ENCODE data around the gene TANC1. TPM values are rescaled to one million over a fixed set of nuclear protein-coding genes. Genes with fewer than 3 reads are reported as not detected.

The TANC1 gene
- total RNA-seq, 1 donor from 2014 or later: 84.1 TPM

- Mint-ChIP-seq H3K36me3 (ENCODE audit: low read depth, unreplicated experiment) (peaks cover 10% of the 10 kb centered on the region), H3K4me1 (ENCODE audit: unreplicated experiment) (peaks cover 50% of the 10 kb centered on the region), H3K27ac (ENCODE audit: unreplicated experiment) (peak overlapping the region; percentile 16), H3K27me3 (ENCODE audit: unreplicated experiment) (peaks cover 4% of the 10 kb centered on the region), H3K9me3 (ENCODE audit: unreplicated experiment) (no peaks in the 10 kb centered on the region), H3K4me3 (ENCODE audit: unreplicated experiment) (peak overlapping the region; percentile 8)
- DNase-seq (ENCODE audit: low spot score): no peak
- no peak for TF ChIP-seq CTCF (IDR thresholded peaks at IDR 0.05; ENCODE audit: unreplicated experiment)
Observed at GRCh38 chr2:159144776-159145614, 176.6 kb downstream of the TANC1 start.

- peak overlapping the region; percentile 50 for H3K4me3 Mint-ChIP-seq (ENCODE audit: unreplicated experiment)
- DNase-seq (ENCODE audit: low spot score): no peak
Observed at GRCh38 chr2:159145745-159146354, 177.4 kb downstream of the TANC1 start.

GRCh38 chr2:159146996-159147666, 178.7 kb downstream of the TANC1 start:
- peak overlapping the region; percentile 49 for H3K4me3 Mint-ChIP-seq (ENCODE audit: unreplicated experiment)
- peaks cover 39% of the 10 kb centered on the region for H3K4me1 Mint-ChIP-seq (ENCODE audit: unreplicated experiment)
- no peaks in the 10 kb centered on the region for H3K9me3 Mint-ChIP-seq (ENCODE audit: unreplicated experiment)
- H3K27me3 Mint-ChIP-seq (ENCODE audit: unreplicated experiment): peaks cover 3% of the 10 kb centered on the region
- peaks cover 18% of the 10 kb centered on the region for H3K36me3 Mint-ChIP-seq (ENCODE audit: low read depth, unreplicated experiment)
- peak; percentile 26 for DNase-seq (ENCODE audit: low spot score)
- H3K27ac Mint-ChIP-seq (ENCODE audit: unreplicated experiment): peak overlapping the region; percentile 20
- no peak for TF ChIP-seq CTCF (IDR thresholded peaks at IDR 0.05; ENCODE audit: unreplicated experiment)

More at GRCh38 chr2:159145745-159146354, 177.4 kb downstream of the TANC1 start:
- Mint-ChIP-seq H3K9me3 (ENCODE audit: unreplicated experiment) (no peaks in the 10 kb centered on the region), H3K27ac (ENCODE audit: unreplicated experiment) (peak overlapping the region; percentile 28), H3K27me3 (ENCODE audit: unreplicated experiment) (peaks cover 3% of the 10 kb centered on the region), H3K36me3 (ENCODE audit: low read depth, unreplicated experiment) (peaks cover 12% of the 10 kb centered on the region), H3K4me1 (ENCODE audit: unreplicated experiment) (peaks cover 48% of the 10 kb centered on the region)
- no peak for TF ChIP-seq CTCF (IDR thresholded peaks at IDR 0.05; ENCODE audit: unreplicated experiment)

- H3K36me3 Mint-ChIP-seq (ENCODE audit: low read depth, unreplicated experiment): peaks cover 19% of the 10 kb centered on the region
- peaks cover 3% of the 10 kb centered on the region for H3K27me3 Mint-ChIP-seq (ENCODE audit: unreplicated experiment)
- H3K4me1 Mint-ChIP-seq (ENCODE audit: unreplicated experiment): peaks cover 42% of the 10 kb centered on the region
- H3K4me3 Mint-ChIP-seq (ENCODE audit: unreplicated experiment): peak overlapping the region; percentile 49
- DNase-seq (ENCODE audit: low spot score): no peak
- TF ChIP-seq CTCF (IDR thresholded peaks at IDR 0.05; ENCODE audit: unreplicated experiment): no peak
- peak overlapping the region; percentile 10 for H3K27ac Mint-ChIP-seq (ENCODE audit: unreplicated experiment)
- H3K9me3 Mint-ChIP-seq (ENCODE audit: unreplicated experiment): no peaks in the 10 kb centered on the region
Observed at GRCh38 chr2:159147690-159148089, 179.2 kb downstream of the TANC1 start.
